WTC11 (cell line): Measurements from ENCODE around the gene IL26. TPM values are rescaled to one million over a fixed set of nuclear protein-coding genes. Genes with fewer than 3 reads are reported as not detected.

Experiments used
- ATAC-seq: fragments of 200-7000 bp; cut with Tn5 transposase; 2 replicates; pipeline ENCODE4 v1.10.0; 2021; ENCODE audit warnings: mild to moderate bottlenecking, moderate library complexity
- CTCF ChIA-PET: fragments of 300-600 bp; sonication (Branson Sonifier 250); formaldehyde crosslinking; loops from one replicate; lab custom pipeline; 2021; ENCODE audit warnings: antibody characterized with exemption; lab: Charles Lee
- POLR2A ChIA-PET: fragments of 350-600 bp; sonication (Branson Sonifier 250); formaldehyde crosslinking; loops from one replicate; lab custom pipeline; 2021; ENCODE audit warnings: antibody characterized with exemption; lab: Charles Lee
- DNase-seq: peaks from one replicate; pipeline ENCODE4 v3.0.0; 2021; ENCODE audit warnings: low spot score
- H3K27ac Mint-ChIP-seq: 2 replicates; pipeline ENCODE4 v1.8.0; 2021; ENCODE audit warnings: mixed read lengths
- H3K27me3 Mint-ChIP-seq: 2 replicates; pipeline ENCODE4 v1.8.0; 2021; ENCODE audit warnings: low read depth, mild to moderate bottlenecking, moderate library complexity, mixed read lengths
- H3K36me3 Mint-ChIP-seq: 2 replicates; pipeline ENCODE4 v1.8.0; 2021; ENCODE audit warnings: mixed read lengths
- H3K4me1 Mint-ChIP-seq: 2 replicates; pipeline ENCODE4 v1.8.0; 2022; ENCODE audit warnings: mixed read lengths
- H3K4me3 Mint-ChIP-seq: 2 replicates; pipeline ENCODE4 v1.8.0; 2021; ENCODE audit warnings: mild to moderate bottlenecking, moderate library complexity, mixed read lengths
- H3K9me3 Mint-ChIP-seq: 2 replicates; pipeline ENCODE4 v1.8.0; 2021; ENCODE audit warnings: mixed read lengths
- ATF1 ChIP-seq: sonication (generic); formaldehyde crosslinking; IDR thresholded peaks from 2 replicates; pipeline ENCODE4 v1.8.1; 2023; ENCODE audit warnings: mild to moderate bottlenecking, moderate library complexity, missing genetic modification reagents
- ATF6 ChIP-seq: sonication (generic); formaldehyde crosslinking; IDR thresholded peaks from 2 replicates; pipeline ENCODE4 v1.8.1; 2023; ENCODE audit warnings: mild to moderate bottlenecking, missing genetic modification reagents
- CDX4 ChIP-seq: fragments of 250-450 bp; sonication (Bioruptor Pico); IDR thresholded peaks from 2 replicates; pipeline ENCODE4 v1.9.0; 2021; ENCODE audit warnings: moderate library complexity, mild to moderate bottlenecking, inconsistent platforms, borderline replicate concordance
- CREB1 ChIP-seq: sonication (generic); formaldehyde crosslinking; IDR thresholded peaks from 2 replicates; pipeline ENCODE4 v1.8.0; 2023; ENCODE audit warnings: mild to moderate bottlenecking, missing genetic modification reagents
- E2F1 ChIP-seq: sonication (generic); formaldehyde crosslinking; IDR thresholded peaks from 2 replicates; pipeline ENCODE4 v1.8.0; 2022; ENCODE audit warnings: mild to moderate bottlenecking, missing genetic modification reagents
- ERG ChIP-seq: fragments of 250-450 bp; sonication (Bioruptor Pico); IDR thresholded peaks from 2 replicates; pipeline ENCODE4 v1.8.0; 2021; ENCODE audit warnings: mild to moderate bottlenecking
- FOXP1 ChIP-seq: sonication (generic); formaldehyde crosslinking; IDR thresholded peaks from 2 replicates; pipeline ENCODE4 v1.8.0; 2022; ENCODE audit warnings: missing genetic modification reagents, mild to moderate bottlenecking, moderate library complexity, borderline replicate concordance
- GTF2I ChIP-seq: fragments of 250-450 bp; sonication (Bioruptor Pico); conservative IDR thresholded peaks from 2 replicates; pipeline ENCODE4 v1.4.0; 2021; ENCODE audit warnings: mild to moderate bottlenecking
- HMGA2 ChIP-seq: fragments of 250-450 bp; sonication (Bioruptor Pico); IDR thresholded peaks from 2 replicates; pipeline ENCODE4 v1.4.0; 2021; ENCODE audit warnings: mild to moderate bottlenecking, moderate library complexity
- MXD4 ChIP-seq: fragments of 250-450 bp; sonication (Bioruptor Pico); IDR thresholded peaks from 2 replicates; pipeline ENCODE4 v1.8.0; 2021; ENCODE audit warnings: mild to moderate bottlenecking, moderate library complexity, borderline replicate concordance
- NR3C1 ChIP-seq: sonication (generic); formaldehyde crosslinking; conservative IDR thresholded peaks from 2 replicates; pipeline ENCODE4 v1.8.1; 2023; ENCODE audit warnings: low read depth, mild to moderate bottlenecking, missing genetic modification reagents
- SOX15 ChIP-seq: fragments of 250-450 bp; sonication (Bioruptor Pico); IDR thresholded peaks from 2 replicates; pipeline ENCODE4 v1.9.0; 2021; ENCODE audit warnings: mild to moderate bottlenecking
- ZBTB21 ChIP-seq: sonication (generic); formaldehyde crosslinking; IDR thresholded peaks from 2 replicates; pipeline ENCODE4 v1.8.1; 2023; ENCODE audit warnings: mild to moderate bottlenecking, missing genetic modification reagents, borderline replicate concordance
- ZMAT4 ChIP-seq: fragments of 250-450 bp; sonication (Bioruptor Pico); IDR thresholded peaks from 2 replicates; pipeline ENCODE4 v1.9.0; 2021; ENCODE audit warnings: mild to moderate bottlenecking
- ZNF219 ChIP-seq: sonication (generic); formaldehyde crosslinking; IDR thresholded peaks from 2 replicates; pipeline ENCODE4 v1.8.0; 2023; ENCODE audit warnings: missing genetic modification reagents, mild to moderate bottlenecking, borderline replicate concordance
- ZNF396 ChIP-seq: fragments of 250-450 bp; sonication (Bioruptor Pico); IDR thresholded peaks from 2 replicates; pipeline ENCODE4 v1.8.0; 2021; ENCODE audit warnings: mild to moderate bottlenecking, moderate library complexity, borderline replicate concordance
- ZNF425 ChIP-seq: fragments of 250-450 bp; sonication (Bioruptor Pico); conservative IDR thresholded peaks from 2 replicates; pipeline ENCODE4 v1.9.0; 2021; ENCODE audit warnings: mild to moderate bottlenecking
- ZNF671 ChIP-seq: fragments of 250-450 bp; sonication (Bioruptor Pico); IDR thresholded peaks from 2 replicates; pipeline ENCODE4 v1.8.0; 2021; ENCODE audit warnings: mild to moderate bottlenecking
- ZSCAN18 ChIP-seq: fragments of 250-450 bp; sonication (Bioruptor Pico); IDR thresholded peaks from 2 replicates; pipeline ENCODE4 v2.1.2; 2022; ENCODE audit warnings: mild to moderate bottlenecking, moderate library complexity
- total RNA-seq: library from RNA; stranded (reverse); gene quantifications from 3 replicates; pipeline ENCODE4 v1.2.3, GENCODE V29; 2021

The IL26 gene
- total RNA-seq, 1 experiment from 2014 or later = not detected

GRCh38 chr12:68233498-68233897 is 7.9 kb upstream of the IL26 start:
- no peak overlapping the region for H3K27ac Mint-ChIP-seq
- ATAC-seq (no peak; the same call in 1 of the 2 replicates), DNase-seq (no peak)
- no peaks in the 10 kb centered on the region for H3K4me1 Mint-ChIP-seq
- POLR2A ChIA-PET = no interaction called here
- no peaks in the 10 kb centered on the region for H3K36me3 Mint-ChIP-seq
- no peaks in the 10 kb centered on the region; the same call in 1 of the 2 replicates for H3K27me3 Mint-ChIP-seq
- H3K9me3 Mint-ChIP-seq = no peaks in the 10 kb centered on the region; the same call in 1 of the 2 replicates
- no peak overlapping the region for H3K4me3 Mint-ChIP-seq
- CTCF ChIA-PET = no interaction called here
- no peak for TF ChIP-seq ATF1 (CRISPR knock-in tag)
- no peak for TF ChIP-seq HMGA2 (CRISPR knock-in tag)
- no peak for TF ChIP-seq MXD4
- no peak for TF ChIP-seq ZSCAN18 (CRISPR knock-in tag)
- no peak for TF ChIP-seq ZNF425 (CRISPR knock-in tag)
- TF ChIP-seq NR3C1 (CRISPR knock-in tag) = no peak
- TF ChIP-seq GTF2I (CRISPR knock-in tag) = no peak
- no peak for TF ChIP-seq ZNF671 (CRISPR knock-in tag)
- TF ChIP-seq FOXP1 (CRISPR knock-in tag) = no peak
- no peak for TF ChIP-seq ERG (CRISPR knock-in tag)
- no peak for TF ChIP-seq ZMAT4 (CRISPR knock-in tag)
- TF ChIP-seq CREB1 (CRISPR knock-in tag) = no peak
- TF ChIP-seq SOX15 (CRISPR knock-in tag) = no peak
- TF ChIP-seq ZBTB21 (CRISPR knock-in tag) = no peak
- no peak for TF ChIP-seq ATF6 (CRISPR knock-in tag)
- TF ChIP-seq ZNF219 (CRISPR knock-in tag) = no peak
- no peak for TF ChIP-seq CDX4 (CRISPR knock-in tag)
- no peak for TF ChIP-seq ZNF396
- no peak for TF ChIP-seq E2F1 (CRISPR knock-in tag)
